Measurements from ENCODE around the gene KIF3A. TPM values are rescaled to one million over a fixed set of nuclear protein-coding genes. Genes with fewer than 3 reads are reported as not detected.

The KIF3A gene
- total RNA-seq, 2 experiments from 2014 or later = 16.8 to 19.3 TPM

DNA sequence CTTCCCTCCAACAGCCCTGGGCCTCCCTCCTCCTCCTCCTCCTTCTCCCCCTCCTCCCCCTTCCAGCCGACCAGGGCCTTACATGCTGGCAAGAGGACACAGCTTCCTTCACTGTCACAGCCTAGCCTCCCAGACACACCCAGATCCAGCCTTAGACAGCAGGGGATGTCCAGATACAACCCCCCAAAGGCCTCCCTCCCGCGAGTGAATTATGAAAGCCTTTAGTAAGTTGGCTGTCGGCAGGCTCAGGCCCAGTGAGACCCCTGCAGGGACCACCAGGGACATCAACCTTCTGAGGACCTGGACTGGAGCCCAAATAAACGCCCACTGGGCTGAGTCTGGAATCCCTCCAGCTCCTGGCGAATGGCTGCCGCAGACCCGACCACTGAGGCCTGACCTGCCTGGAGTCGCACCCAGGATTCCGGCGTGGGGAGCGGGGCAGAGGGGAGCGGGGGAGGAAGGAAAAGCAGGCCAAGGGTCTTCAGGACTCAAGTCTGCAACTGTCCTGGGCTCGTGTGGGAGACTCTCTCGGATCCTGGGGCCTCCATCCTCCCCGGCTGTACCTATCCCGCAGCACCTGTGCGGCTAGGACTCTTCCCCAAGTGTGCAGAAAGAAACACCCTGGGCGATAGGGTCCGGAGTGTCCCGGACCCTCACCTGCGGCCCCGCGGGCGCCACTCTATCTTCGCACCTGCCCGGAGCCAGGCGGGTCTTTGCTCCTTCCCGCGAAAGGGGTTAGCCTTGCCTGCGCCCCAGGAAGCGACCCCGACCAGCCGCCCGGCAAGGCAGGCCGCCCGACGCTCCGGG, 39.0 kb upstream of the KIF3A start:
- no peak overlapping the region for H3K27ac Mint-ChIP-seq
- H3K36me3 Mint-ChIP-seq = peaks cover 2% of the 10 kb centered on the region
- peaks cover 15% of the 10 kb centered on the region for H3K27me3 Mint-ChIP-seq
- H3K4me3 Mint-ChIP-seq = peak overlapping the region; percentile 75
- no peaks in the 10 kb centered on the region for H3K9me3 Mint-ChIP-seq
- ATAC-seq (ENCODE audit: low read depth) (peak; percentile 23), DNase-seq (no peak)
- peaks cover 38% of the 10 kb centered on the region for H3K4me1 Mint-ChIP-seq
- POLR2A ChIA-PET = interaction anchor here (1.3 to 1.6 kb wide), 5 partner anchors 9 to 49 kb away, joined by 3 to 4 read pairs (median 3); partner anchors contain the start of gene CCNI2

DNA sequence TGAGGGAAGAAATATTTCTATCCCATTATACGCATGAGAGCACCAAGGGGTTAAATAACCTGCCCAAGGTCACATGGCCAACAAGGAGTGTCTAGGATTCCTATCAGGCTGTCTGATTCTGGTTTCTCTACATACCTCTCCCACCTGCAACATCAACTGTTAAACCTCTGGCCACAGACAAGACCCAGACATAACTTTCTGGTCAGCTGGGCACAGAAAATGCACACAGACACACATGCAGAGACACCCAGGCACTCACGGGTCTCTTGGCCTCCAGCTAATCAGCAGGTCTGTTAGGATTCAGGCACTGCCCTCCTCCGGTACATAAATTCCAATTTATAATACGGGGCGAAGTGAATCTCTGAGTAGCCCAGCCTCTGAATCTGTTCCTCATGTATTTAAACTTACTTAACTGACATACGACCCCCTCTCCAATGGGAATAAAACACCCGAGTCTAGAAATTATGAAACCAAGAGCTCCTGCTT, 38.2 kb upstream of the KIF3A start:
- ATAC-seq (ENCODE audit: low read depth) = no peak
- Mint-ChIP-seq H3K9me3 (no peaks in the 10 kb centered on the region), H3K36me3 (peaks cover 2% of the 10 kb centered on the region), H3K27me3 (peaks cover 10% of the 10 kb centered on the region), H3K27ac (no peak overlapping the region), H3K4me1 (peaks cover 30% of the 10 kb centered on the region), H3K4me3 (peak overlapping the region; percentile 28)
- DNase-seq = no peak
- POLR2A ChIA-PET = interaction anchor here (1.3 to 1.6 kb wide), 2 partner anchors 18 to 28 kb away, joined by 3 to 4 read pairs; partner anchors contain the start of gene CCNI2

DNA sequence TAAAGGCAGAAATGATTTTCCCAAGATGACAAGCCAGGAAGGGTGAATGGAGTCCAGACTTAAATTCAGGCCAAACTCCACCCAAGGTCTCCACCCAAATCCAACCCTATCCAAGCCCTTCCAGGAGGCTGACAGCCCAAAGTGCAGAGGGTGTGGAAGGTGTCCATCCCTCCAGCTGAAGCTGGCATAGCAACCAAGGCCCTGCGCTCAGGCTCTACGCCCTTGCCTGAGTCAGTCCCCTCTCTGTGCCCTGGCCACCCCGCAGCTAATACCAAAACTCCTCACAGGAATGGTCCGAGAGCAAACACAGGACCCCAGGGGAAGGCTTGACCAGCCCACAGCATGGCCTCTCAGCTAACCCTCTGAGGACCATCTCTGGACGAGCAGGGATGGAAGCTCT, 37.5 kb upstream of the KIF3A start:
- DNase-seq (no peak), ATAC-seq (ENCODE audit: low read depth) (no peak)
- H3K9me3 Mint-ChIP-seq = no peaks in the 10 kb centered on the region
- peaks cover 8% of the 10 kb centered on the region for H3K27me3 Mint-ChIP-seq
- H3K27ac Mint-ChIP-seq = no peak overlapping the region
- H3K4me3 Mint-ChIP-seq = no peak overlapping the region
- POLR2A ChIA-PET = interaction anchor here (1.3 kb wide), 1 partner anchor 28 kb away, joined by 3 read pairs; the partner anchor contains the start of gene CCNI2
- H3K4me1 Mint-ChIP-seq = peaks cover 26% of the 10 kb centered on the region
- H3K36me3 Mint-ChIP-seq = peaks cover 1% of the 10 kb centered on the region

DNA sequence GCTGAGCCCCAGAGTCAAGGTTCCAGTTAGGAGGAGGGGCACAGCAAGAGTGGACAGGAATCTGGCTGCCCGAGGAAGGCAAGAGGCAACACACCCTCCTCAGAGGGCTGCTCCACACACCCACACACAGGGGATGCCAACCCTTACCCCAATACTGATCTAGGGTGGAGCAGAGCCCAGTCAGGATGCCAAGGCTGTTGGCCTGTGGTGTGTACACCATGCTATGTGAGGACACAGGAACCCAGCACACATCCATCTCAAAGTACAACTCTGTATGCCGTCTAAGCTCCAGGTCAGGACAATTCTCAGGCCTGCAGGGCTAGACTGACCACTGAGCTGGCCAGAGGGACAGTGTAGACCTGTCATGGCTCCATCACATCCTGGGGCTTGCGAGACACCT, 37.1 kb upstream of the KIF3A start:
- Mint-ChIP-seq H3K4me1 (peaks cover 22% of the 10 kb centered on the region), H3K36me3 (no peaks in the 10 kb centered on the region), H3K4me3 (no peak overlapping the region), H3K27ac (no peak overlapping the region), H3K27me3 (peaks cover 5% of the 10 kb centered on the region), H3K9me3 (no peaks in the 10 kb centered on the region)
- ATAC-seq (ENCODE audit: low read depth) = no peak
- peak; percentile 14 for DNase-seq
- POLR2A ChIA-PET = no interaction called here

GRCh38 chr5:132773601-132774355, 36.4 kb upstream of the KIF3A start:
- Mint-ChIP-seq H3K27me3 (peaks cover 1% of the 10 kb centered on the region), H3K36me3 (no peaks in the 10 kb centered on the region), H3K4me1 (peaks cover 18% of the 10 kb centered on the region), H3K9me3 (no peaks in the 10 kb centered on the region), H3K27ac (no peak overlapping the region), H3K4me3 (no peak overlapping the region)
- ATAC-seq (ENCODE audit: low read depth) = no peak
- peak; percentile 12 for DNase-seq
- POLR2A ChIA-PET = no interaction called here

DNA sequence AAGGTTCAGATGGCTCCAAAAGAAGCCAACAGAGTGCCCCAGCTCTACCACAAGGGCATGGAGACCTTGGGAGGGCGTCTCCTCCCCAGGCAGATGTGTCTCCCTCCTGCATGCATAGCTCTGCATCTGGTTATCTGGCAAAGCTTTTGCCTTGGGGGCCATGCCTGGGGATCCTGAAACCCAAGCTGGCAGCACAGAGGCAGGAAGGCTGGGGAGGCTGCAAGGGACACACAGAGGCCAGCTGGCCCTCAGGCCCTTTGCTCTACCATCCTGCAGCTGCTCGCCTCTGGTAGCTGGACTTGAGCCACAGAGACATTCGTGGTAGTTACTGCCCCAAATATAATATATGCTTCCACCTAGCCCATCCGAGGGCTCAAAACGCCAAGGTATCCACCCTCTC, 35.8 kb upstream of the KIF3A start:
- Mint-ChIP-seq H3K27ac (no peak overlapping the region), H3K36me3 (no peaks in the 10 kb centered on the region), H3K27me3 (no peaks in the 10 kb centered on the region), H3K9me3 (no peaks in the 10 kb centered on the region), H3K4me1 (peaks cover 12% of the 10 kb centered on the region), H3K4me3 (no peak overlapping the region)
- no peak for DNase-seq
- no peak for ATAC-seq (ENCODE audit: low read depth)
- POLR2A ChIA-PET = no interaction called here

GRCh38 chr5:132772291-132773070, 35.1 kb upstream of the KIF3A start:
- Mint-ChIP-seq H3K4me3 (no peak overlapping the region), H3K27ac (no peak overlapping the region), H3K27me3 (no peaks in the 10 kb centered on the region), H3K36me3 (no peaks in the 10 kb centered on the region), H3K4me1 (peaks cover 9% of the 10 kb centered on the region), H3K9me3 (no peaks in the 10 kb centered on the region)
- peak; percentile 15 for DNase-seq
- no peak for ATAC-seq (ENCODE audit: low read depth)
- POLR2A ChIA-PET = no interaction called here

DNA sequence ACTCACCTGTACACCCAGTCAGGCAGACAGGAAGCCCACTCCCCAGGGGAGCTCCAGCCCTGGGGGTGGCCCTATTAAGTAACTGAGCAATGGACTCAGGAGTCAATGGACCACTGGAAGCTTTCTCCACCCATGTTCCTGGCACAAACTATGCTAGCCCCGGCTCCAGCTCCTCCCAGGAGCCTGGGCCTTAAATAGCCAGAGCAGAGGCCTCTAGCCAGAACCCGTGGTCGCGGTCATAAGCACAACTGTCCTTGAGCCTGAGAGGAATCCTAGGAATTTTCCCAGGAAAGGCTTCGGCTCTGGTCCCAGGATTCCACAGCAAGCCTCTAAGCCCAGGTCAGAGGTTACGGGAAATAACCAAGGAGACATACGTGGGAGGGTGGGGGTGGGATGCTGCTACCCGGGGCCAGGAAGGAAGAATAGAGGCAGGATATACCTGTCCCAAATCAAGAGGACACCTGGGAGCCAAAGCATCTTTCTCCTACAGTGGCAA, 34.2 kb upstream of the KIF3A start:
- no peaks in the 10 kb centered on the region for H3K9me3 Mint-ChIP-seq
- no peak for ATAC-seq (ENCODE audit: low read depth)
- peaks cover 9% of the 10 kb centered on the region for H3K4me1 Mint-ChIP-seq
- no peak overlapping the region for H3K4me3 Mint-ChIP-seq
- peak; percentile 4 for DNase-seq
- POLR2A ChIA-PET = no interaction called here
- no peaks in the 10 kb centered on the region for H3K36me3 Mint-ChIP-seq
- no peak overlapping the region for H3K27ac Mint-ChIP-seq
- no peaks in the 10 kb centered on the region for H3K27me3 Mint-ChIP-seq

GRCh38 chr5:132770476-132771159, 33.3 kb upstream of the KIF3A start:
- H3K4me3 Mint-ChIP-seq = no peak overlapping the region
- H3K9me3 Mint-ChIP-seq = no peaks in the 10 kb centered on the region
- H3K4me1 Mint-ChIP-seq = peaks cover 7% of the 10 kb centered on the region
- no peak overlapping the region for H3K27ac Mint-ChIP-seq
- H3K36me3 Mint-ChIP-seq = no peaks in the 10 kb centered on the region
- no peaks in the 10 kb centered on the region for H3K27me3 Mint-ChIP-seq
- ATAC-seq (ENCODE audit: low read depth) (no peak), DNase-seq (peak; percentile 13)
- POLR2A ChIA-PET = no interaction called here

GRCh38 chr5:132768485-132768868, 31.1 kb upstream of the KIF3A start:
- ATAC-seq (ENCODE audit: low read depth) = no peak
- no peak for DNase-seq
- POLR2A ChIA-PET = no interaction called here

DNA sequence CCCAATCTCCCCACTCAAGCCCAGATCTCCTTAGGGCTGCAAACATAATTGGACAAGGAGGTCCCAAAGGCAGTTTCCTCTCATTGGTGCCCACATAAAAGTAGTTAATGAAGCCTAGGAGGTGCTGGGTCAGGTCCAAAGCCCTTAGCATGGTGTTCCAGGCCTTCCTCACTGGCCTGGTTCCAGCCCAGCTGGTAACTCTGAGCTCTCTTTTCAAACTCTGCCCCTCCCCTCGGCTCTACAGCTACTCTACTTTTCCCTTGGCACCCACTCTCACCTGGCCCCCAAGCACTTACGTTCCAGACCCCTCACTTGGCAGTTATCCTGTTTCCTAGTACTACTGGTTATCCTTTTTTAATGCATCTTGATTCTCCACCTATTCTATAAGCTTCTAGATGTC, 29.8 kb upstream of the KIF3A start:
- no peaks in the 10 kb centered on the region for H3K4me1 Mint-ChIP-seq
- peaks cover 2% of the 10 kb centered on the region for H3K36me3 Mint-ChIP-seq
- H3K27me3 Mint-ChIP-seq = no peaks in the 10 kb centered on the region
- H3K27ac Mint-ChIP-seq = no peak overlapping the region
- ATAC-seq (ENCODE audit: low read depth) = no peak
- POLR2A ChIA-PET = interaction anchor here (0.7 to 1.0 kb wide), 2 partner anchors 10 to 632 kb away, joined by 3 to 4 read pairs; partner anchors contain the start of gene SEPTIN8
- no peak for DNase-seq
- no peak overlapping the region for H3K4me3 Mint-ChIP-seq
- H3K9me3 Mint-ChIP-seq = no peaks in the 10 kb centered on the region

More at GRCh38 chr5:132768485-132768868, 31.1 kb upstream of the KIF3A start:
- no peaks in the 10 kb centered on the region for H3K27me3 Mint-ChIP-seq
- H3K27ac Mint-ChIP-seq = no peak overlapping the region
- no peak overlapping the region for H3K4me3 Mint-ChIP-seq
- H3K36me3 Mint-ChIP-seq = peaks cover 2% of the 10 kb centered on the region
- peaks cover 4% of the 10 kb centered on the region for H3K4me1 Mint-ChIP-seq
- no peaks in the 10 kb centered on the region for H3K9me3 Mint-ChIP-seq

- H3K27me3 Mint-ChIP-seq = no peaks in the 10 kb centered on the region
- no peak overlapping the region for H3K27ac Mint-ChIP-seq
- H3K4me1 Mint-ChIP-seq = no peaks in the 10 kb centered on the region
- POLR2A ChIA-PET = interaction anchor here (1.0 kb wide), 1 partner anchor 10 kb away, joined by 3 read pairs; the partner anchor contains the start of gene SEPTIN8
- DNase-seq = no peak
- H3K36me3 Mint-ChIP-seq = peaks cover 2% of the 10 kb centered on the region
- no peak for ATAC-seq (ENCODE audit: low read depth)
- H3K4me3 Mint-ChIP-seq = no peak overlapping the region
- H3K9me3 Mint-ChIP-seq = no peaks in the 10 kb centered on the region
These were observed 29.4 kb upstream of the KIF3A start for GRCh38 chr5:132766806-132767055.
